ENCODE measurements around the gene ULBP1. TPM values are rescaled to one million over a fixed set of nuclear protein-coding genes. Genes with fewer than 3 reads are reported as not detected.
A peak's percentile ranks its signal among the peaks of the same experiment; 100 is the strongest.
"Not testable (repeated sequence)": the region's sequence is repeated elsewhere in the genome, so short reads cannot be mapped to it uniquely, and the experiment has no call there.

ULBP1 gene, protein sequence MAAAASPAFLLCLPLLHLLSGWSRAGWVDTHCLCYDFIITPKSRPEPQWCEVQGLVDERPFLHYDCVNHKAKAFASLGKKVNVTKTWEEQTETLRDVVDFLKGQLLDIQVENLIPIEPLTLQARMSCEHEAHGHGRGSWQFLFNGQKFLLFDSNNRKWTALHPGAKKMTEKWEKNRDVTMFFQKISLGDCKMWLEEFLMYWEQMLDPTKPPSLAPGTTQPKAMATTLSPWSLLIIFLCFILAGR
- polyA plus RNA-seq (2013) = 0.38 TPM

DNA sequence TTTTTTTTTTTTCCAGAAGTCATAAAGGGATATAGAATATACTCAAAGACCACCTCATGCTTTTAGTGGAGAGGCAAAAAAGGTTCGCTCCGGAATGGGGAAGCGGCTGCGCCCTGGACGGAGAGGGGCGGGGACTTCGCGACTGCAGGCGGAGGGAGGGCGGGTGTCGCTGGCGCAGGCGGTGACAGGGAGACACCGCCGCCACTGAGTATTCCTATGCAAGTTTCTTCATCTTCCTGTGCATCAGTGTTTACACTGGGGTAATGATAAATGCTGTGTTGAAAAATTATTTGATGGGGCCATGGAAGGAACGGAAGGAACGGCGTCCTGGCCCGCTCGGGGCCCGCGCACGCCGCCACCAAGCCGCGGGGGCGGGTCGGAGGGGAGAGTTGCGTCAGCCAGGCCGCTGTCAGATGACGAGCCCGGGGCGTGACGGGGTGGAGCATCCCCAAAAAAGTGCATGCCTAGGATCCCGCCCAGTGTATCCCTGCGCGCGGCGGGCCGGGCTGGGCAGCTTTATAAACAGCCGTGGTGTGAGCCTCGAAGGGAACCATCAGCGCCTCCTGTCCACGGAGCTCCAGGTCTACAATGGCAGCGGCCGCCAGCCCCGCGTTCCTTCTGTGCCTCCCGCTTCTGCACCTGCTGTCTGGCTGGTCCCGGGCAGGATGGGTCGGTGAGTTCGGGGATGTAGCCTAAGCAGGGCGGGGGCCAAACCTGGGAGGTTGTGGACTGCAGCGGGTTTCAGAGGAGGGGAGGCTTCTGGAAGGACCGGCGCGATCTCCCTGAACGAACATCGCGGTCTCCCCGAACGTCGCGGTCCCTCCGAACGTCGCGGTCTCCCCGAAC is at the start of gene ULBP1:
ULBP1 (plus strand) TSS at position 482 of the 846 bp plus-strand sequence; CDS start at position 589, 107 bp downstream.
- Histone ChIP-seq H3K4me3 (ENCODE audit: control insufficient read depth in 1 of 7, extremely low read depth in 1 of 7, insufficient read depth in 4 of 7, low read depth in 2 of 7, low read length in 6 of 7) (peak within 1 kb of the TSS; percentile 13 to 72 (median 63)), H3K27ac (ENCODE audit: insufficient read depth in 1 of 2, low read depth in 1 of 2, low read length in 2 of 2, poor library complexity in 1 of 2, severe bottlenecking in 2 of 2) (no peak within 1 kb of the TSS), H3K36me3 (ENCODE audit: control insufficient read depth in 4 of 4, insufficient read depth in 4 of 4, low read length in 3 of 4) (no peaks in the 10 kb centered on the region), H3K27me3 (replicated peaks in 2 of 5; ENCODE audit: control insufficient read depth in 4 of 5, insufficient read depth in 5 of 5, low read length in 4 of 5) (peaks cover 0 to 89% (median 34%) of the 10 kb centered on the region in 5 experiments), H3K4me1 (ENCODE audit: control extremely low read depth in 1 of 4, control insufficient read depth in 4 of 4, insufficient read depth in 4 of 4, low read length in 3 of 4) (peaks cover 2 to 28% (median 27%) of the 10 kb centered on the region in 4 experiments), H3K9me3 (ENCODE audit: control extremely low read depth in 1 of 5, control insufficient read depth in 4 of 5, insufficient read depth in 2 of 5, low read depth in 1 of 5, low read length in 4 of 5) (no peaks in the 10 kb centered on the region)
- POLR2A ChIA-PET = no interaction called here
- under 1% methylated on average over 53 of the region's 69 CpGs for WGBS (ENCODE audit: insufficient coverage)
- peak; percentile 76 to 86 (median 83) for DNase-seq
- CTCF ChIA-PET = interaction anchor here (1.0 kb wide), 1 partner anchor 127 kb away, joined by 3 read pairs; no protein-coding TSS in a partner anchor

DNA sequence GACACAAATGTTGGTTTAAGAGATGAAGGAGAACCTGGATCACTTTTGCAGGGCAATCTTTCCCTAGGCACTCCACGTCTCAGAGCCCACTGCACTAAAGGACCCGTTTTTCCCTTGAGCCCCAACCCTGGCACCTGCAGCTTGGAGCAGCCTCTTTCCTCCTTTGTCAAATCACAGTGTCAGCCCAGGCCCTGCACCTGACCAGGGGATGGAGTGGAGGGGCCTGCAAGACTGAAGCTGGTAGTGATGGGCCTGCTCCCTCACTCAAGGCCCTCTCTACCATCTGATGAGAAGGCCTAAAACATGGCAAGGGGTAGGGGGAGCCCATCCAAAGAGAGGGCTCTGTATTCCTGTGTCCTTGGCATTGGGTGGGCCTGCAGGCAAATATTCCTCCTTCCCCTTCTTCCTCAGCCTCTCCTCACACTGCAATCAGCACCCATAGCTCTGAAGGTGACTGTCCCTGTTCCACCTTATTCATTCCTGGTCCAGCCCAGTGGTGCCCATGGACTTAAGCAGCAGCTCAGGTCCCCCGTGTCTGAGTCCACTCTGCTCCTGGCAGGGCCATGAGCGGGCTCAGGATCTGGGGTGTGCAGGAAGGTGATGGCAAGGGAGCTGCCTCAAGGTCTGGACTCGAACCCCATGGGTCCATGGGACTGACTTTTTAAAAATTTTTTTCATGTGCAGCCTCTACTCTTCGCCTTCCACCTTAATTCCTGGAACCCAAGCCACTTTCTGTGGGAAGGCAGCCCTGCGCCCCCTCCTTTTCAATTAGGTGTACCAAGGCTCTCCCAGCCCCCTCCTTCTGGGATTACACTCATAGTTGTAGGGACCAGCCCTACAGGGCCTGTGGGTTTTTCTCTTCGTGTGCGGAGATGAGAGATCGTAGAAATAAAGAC is 47.5 kb upstream of the ULBP1 start:
- no peak for DNase-seq
- Histone ChIP-seq H3K4me3 (ENCODE audit: control insufficient read depth in 1 of 7, extremely low read depth in 1 of 7, insufficient read depth in 4 of 7, low read depth in 2 of 7, low read length in 6 of 7) (no peak overlapping the region), H3K9me3 (ENCODE audit: control extremely low read depth in 1 of 5, control insufficient read depth in 4 of 5, insufficient read depth in 2 of 5, low read depth in 1 of 5, low read length in 4 of 5) (no peaks in the 10 kb centered on the region), H3K36me3 (ENCODE audit: control insufficient read depth in 4 of 4, insufficient read depth in 4 of 4, low read length in 3 of 4) (no peaks in the 10 kb centered on the region), H3K27me3 (replicated peaks in 2 of 5; ENCODE audit: control insufficient read depth in 4 of 5, insufficient read depth in 5 of 5, low read length in 4 of 5) (peaks cover 0 to 15% (median 10%) of the 10 kb centered on the region in 5 experiments), H3K27ac (ENCODE audit: insufficient read depth in 1 of 2, low read depth in 1 of 2, low read length in 2 of 2, poor library complexity in 1 of 2, severe bottlenecking in 2 of 2) (no peak overlapping the region), H3K4me1 (ENCODE audit: control extremely low read depth in 1 of 4, control insufficient read depth in 4 of 4, insufficient read depth in 4 of 4, low read length in 3 of 4) (no peaks in the 10 kb centered on the region)
- 95% methylated on average over 9 of the region's 10 CpGs for WGBS (ENCODE audit: insufficient coverage)
- CTCF ChIA-PET = no interaction called here
- POLR2A ChIA-PET = no interaction called here

DNA sequence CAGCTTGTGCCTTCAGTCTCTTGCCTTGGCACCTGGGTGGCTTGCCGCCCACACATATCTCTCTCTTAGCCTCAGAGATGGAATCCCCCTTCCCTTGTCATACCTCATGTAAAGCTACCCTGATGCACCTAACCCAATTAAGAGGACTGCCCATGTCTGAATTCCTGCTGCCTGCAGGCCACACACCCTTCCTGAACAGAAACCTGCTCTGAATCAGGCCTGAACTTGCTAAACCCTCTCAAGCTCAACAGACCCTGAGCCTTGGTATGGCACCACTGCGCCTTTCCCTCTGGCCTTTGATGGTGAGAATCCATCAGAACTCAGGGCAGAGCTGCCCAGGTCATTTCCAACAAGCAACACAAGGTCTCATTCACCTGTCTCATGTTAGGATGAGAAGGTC is 46.1 kb upstream of the ULBP1 start:
- POLR2A ChIA-PET = no interaction called here

DNA sequence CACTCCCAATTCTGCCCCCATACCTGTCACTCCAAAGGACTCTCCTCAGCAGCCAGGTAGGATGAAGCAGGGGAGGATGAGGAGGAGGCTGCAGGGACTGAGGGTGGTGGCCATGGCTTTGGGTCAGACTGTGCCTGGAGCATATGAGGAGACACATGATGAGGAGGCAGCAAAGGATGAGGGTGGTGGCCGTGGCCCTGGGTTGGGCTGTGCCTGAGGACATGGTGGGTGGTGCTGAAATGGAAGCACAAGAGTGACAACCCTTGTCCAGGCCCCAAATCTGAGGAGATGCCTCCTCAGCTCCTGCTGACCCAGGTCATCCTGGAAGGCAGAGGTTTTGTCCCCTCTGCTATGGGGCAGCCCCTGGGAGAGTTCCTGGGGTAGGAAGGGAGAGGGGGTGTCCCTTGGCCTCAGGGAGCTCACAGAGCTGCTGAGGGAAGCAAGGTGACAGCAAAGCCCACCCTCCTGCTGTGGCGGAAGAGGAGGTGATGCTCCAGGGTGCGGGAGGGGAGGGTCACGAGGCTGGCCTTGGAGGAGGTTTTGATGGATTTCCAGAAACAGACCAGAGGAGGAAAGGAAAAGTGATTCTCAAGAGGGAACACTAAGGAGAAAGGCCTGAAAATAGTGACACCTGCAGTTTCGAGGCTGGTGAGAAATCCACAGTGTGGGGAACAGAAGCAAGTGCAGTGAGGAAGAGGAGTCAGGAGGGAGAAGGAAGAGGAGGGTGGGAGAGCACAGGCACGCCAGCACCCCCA is 45.4 kb upstream of the ULBP1 start:
- Histone ChIP-seq H3K36me3 (ENCODE audit: control insufficient read depth in 4 of 4, insufficient read depth in 4 of 4, low read length in 3 of 4) (no peaks in the 10 kb centered on the region), H3K9me3 (ENCODE audit: control extremely low read depth in 1 of 5, control insufficient read depth in 4 of 5, insufficient read depth in 2 of 5, low read depth in 1 of 5, low read length in 4 of 5) (no peaks in the 10 kb centered on the region), H3K27ac (ENCODE audit: insufficient read depth in 1 of 2, low read depth in 1 of 2, low read length in 2 of 2, poor library complexity in 1 of 2, severe bottlenecking in 2 of 2) (no peak overlapping the region), H3K4me1 (ENCODE audit: control extremely low read depth in 1 of 4, control insufficient read depth in 4 of 4, insufficient read depth in 4 of 4, low read length in 3 of 4) (peaks cover 0 to 11% (median 10%) of the 10 kb centered on the region in 4 experiments), H3K27me3 (replicated peaks in 2 of 5; ENCODE audit: control insufficient read depth in 4 of 5, insufficient read depth in 5 of 5, low read length in 4 of 5) (peaks cover 0 to 32% (median 21%) of the 10 kb centered on the region in 5 experiments), H3K4me3 (ENCODE audit: control insufficient read depth in 1 of 7, extremely low read depth in 1 of 7, insufficient read depth in 4 of 7, low read depth in 2 of 7, low read length in 6 of 7) (no peak overlapping the region)
- CTCF ChIA-PET = interaction anchor here (1.3 kb wide), 1 partner anchor 75 kb away, joined by 3 read pairs; no protein-coding TSS in a partner anchor
- WGBS (ENCODE audit: insufficient coverage) = 98% methylated on average over 6 of the region's 6 CpGs
- no peak for DNase-seq
- POLR2A ChIA-PET = no interaction called here

More for the DNA sequence above, 46.1 kb upstream of the ULBP1 start:
- Histone ChIP-seq H3K27me3 (replicated peaks in 2 of 5; ENCODE audit: control insufficient read depth in 4 of 5, insufficient read depth in 5 of 5, low read length in 4 of 5) (peaks cover 0 to 25% (median 16%) of the 10 kb centered on the region in 5 experiments), H3K4me3 (ENCODE audit: control insufficient read depth in 1 of 7, extremely low read depth in 1 of 7, insufficient read depth in 4 of 7, low read depth in 2 of 7, low read length in 6 of 7) (no peak overlapping the region), H3K9me3 (ENCODE audit: control extremely low read depth in 1 of 5, control insufficient read depth in 4 of 5, insufficient read depth in 2 of 5, low read depth in 1 of 5, low read length in 4 of 5) (no peaks in the 10 kb centered on the region), H3K36me3 (ENCODE audit: control insufficient read depth in 4 of 4, insufficient read depth in 4 of 4, low read length in 3 of 4) (no peaks in the 10 kb centered on the region), H3K27ac (ENCODE audit: insufficient read depth in 1 of 2, low read depth in 1 of 2, low read length in 2 of 2, poor library complexity in 1 of 2, severe bottlenecking in 2 of 2) (no peak overlapping the region), H3K4me1 (ENCODE audit: control extremely low read depth in 1 of 4, control insufficient read depth in 4 of 4, insufficient read depth in 4 of 4, low read length in 3 of 4) (peaks cover 0 to 4% (median 3%) of the 10 kb centered on the region in 4 experiments)
- no peak for DNase-seq
- CTCF ChIA-PET = no interaction called here
- 100% methylated on average over 2 of the region's 2 CpGs for WGBS (ENCODE audit: insufficient coverage)

DNA sequence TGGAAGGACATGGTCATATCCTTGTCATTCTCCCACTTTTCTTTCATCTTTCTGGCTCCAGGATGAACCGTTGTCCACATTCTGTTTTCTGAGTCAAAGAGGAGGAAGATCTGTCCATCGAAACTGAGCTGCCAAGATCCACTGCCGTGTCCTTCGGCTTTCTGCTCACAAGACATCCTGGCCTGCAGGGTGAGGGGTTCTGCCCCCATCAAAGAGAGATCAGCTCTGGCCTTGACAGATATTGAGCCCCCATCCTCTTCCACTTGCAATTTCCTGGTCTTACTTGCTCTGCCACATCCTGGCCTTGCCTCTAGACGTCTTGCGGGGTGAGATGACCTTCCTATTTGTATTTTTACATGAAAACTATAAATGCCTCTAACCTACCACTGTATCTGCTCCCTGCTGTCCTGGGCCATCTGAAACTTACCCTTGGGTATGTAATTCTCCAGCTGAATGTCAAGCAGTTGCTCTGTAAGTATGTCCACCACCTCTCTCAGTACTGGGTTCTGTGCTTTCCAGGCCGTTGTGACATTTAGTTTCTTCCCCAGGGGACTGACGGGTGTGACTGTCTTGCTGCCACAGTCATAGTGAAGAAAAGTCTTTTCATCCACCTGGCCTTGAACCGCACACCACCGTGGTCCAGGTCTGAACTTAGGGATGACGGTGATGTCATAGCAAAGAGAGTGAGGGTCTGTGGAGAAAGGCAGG is 44.5 kb upstream of the ULBP1 start:
- 94% methylated on average over 4 of the region's 11 CpGs for WGBS (ENCODE audit: insufficient coverage)
- H3K4me1 ChIP-seq (ENCODE audit: control extremely low read depth in 1 of 4, control insufficient read depth in 4 of 4, insufficient read depth in 4 of 4, low read length in 3 of 4) = peaks cover 0 to 15% (median 13%) of the 10 kb centered on the region in 4 experiments
- H3K4me3 ChIP-seq (ENCODE audit: control insufficient read depth in 1 of 7, extremely low read depth in 1 of 7, insufficient read depth in 4 of 7, low read depth in 2 of 7, low read length in 6 of 7); H3K9me3 ChIP-seq (ENCODE audit: control extremely low read depth in 1 of 5, control insufficient read depth in 4 of 5, insufficient read depth in 2 of 5, low read depth in 1 of 5, low read length in 4 of 5); H3K36me3 ChIP-seq (ENCODE audit: control insufficient read depth in 4 of 4, insufficient read depth in 4 of 4, low read length in 3 of 4); H3K27ac ChIP-seq (ENCODE audit: insufficient read depth in 1 of 2, low read depth in 1 of 2, low read length in 2 of 2, poor library complexity in 1 of 2, severe bottlenecking in 2 of 2); POLR2A ChIA-PET; DNase-seq: not testable (repeated sequence)
- CTCF ChIA-PET = interaction anchor here (1.3 kb wide), 1 partner anchor 76 kb away, joined by 3 read pairs; no protein-coding TSS in a partner anchor
- H3K27me3 ChIP-seq (replicated peaks in 2 of 5; ENCODE audit: control insufficient read depth in 4 of 5, insufficient read depth in 5 of 5, low read length in 4 of 5) = peaks cover 1 to 41% (median 23%) of the 10 kb centered on the region in 5 experiments

DNA sequence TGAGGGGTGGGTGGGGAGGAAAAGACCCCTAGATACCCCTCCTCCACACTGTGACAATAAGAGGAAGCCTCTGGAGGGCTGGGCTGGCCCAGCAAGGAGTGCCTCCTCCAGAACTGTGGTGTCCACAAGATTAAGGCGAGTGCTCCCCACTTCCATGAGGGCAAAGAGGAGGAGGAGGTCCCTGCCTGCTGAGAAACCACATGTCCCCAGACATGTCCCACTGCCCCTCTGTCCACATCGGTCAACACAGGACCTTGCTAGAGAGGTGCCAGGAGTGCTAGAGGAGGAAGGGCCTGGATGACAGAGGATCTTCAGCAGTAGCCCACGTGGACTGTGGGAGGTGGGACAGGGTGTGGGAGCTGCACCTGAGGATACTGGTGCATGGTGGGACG is 43.9 kb upstream of the ULBP1 start:
- Histone ChIP-seq H3K9me3 (ENCODE audit: control extremely low read depth in 1 of 5, control insufficient read depth in 4 of 5, insufficient read depth in 2 of 5, low read depth in 1 of 5, low read length in 4 of 5) (no peaks in the 10 kb centered on the region), H3K4me3 (ENCODE audit: control insufficient read depth in 1 of 7, extremely low read depth in 1 of 7, insufficient read depth in 4 of 7, low read depth in 2 of 7, low read length in 6 of 7) (no peak overlapping the region), H3K4me1 (ENCODE audit: control extremely low read depth in 1 of 4, control insufficient read depth in 4 of 4, insufficient read depth in 4 of 4, low read length in 3 of 4) (peaks cover 0 to 15% (median 13%) of the 10 kb centered on the region in 4 experiments), H3K36me3 (ENCODE audit: control insufficient read depth in 4 of 4, insufficient read depth in 4 of 4, low read length in 3 of 4) (no peaks in the 10 kb centered on the region), H3K27me3 (replicated peaks in 2 of 5; ENCODE audit: control insufficient read depth in 4 of 5, insufficient read depth in 5 of 5, low read length in 4 of 5) (peaks cover 6 to 47% (median 28%) of the 10 kb centered on the region in 5 experiments), H3K27ac (ENCODE audit: insufficient read depth in 1 of 2, low read depth in 1 of 2, low read length in 2 of 2, poor library complexity in 1 of 2, severe bottlenecking in 2 of 2) (no peak overlapping the region)
- POLR2A ChIA-PET = no interaction called here
- DNase-seq = no peak
- CTCF ChIA-PET = no interaction called here
- 95% methylated on average over 4 of the region's 4 CpGs for WGBS (ENCODE audit: insufficient coverage)

All from common myeloid progenitor, CD34-positive (primary cell).